LNCAP (cell line): ENCODE data around the gene ADAMTS4.

Source experiments
- TF ChIP-seq, protein P1 (sequence below): fragments of 450-650 bp; IDR thresholded peaks from 2 replicates; pipeline ENCODE4 v1.5.1; 2017; ENCODE audit warnings: mild to moderate bottlenecking

The ADAMTS4 gene

DNA sequence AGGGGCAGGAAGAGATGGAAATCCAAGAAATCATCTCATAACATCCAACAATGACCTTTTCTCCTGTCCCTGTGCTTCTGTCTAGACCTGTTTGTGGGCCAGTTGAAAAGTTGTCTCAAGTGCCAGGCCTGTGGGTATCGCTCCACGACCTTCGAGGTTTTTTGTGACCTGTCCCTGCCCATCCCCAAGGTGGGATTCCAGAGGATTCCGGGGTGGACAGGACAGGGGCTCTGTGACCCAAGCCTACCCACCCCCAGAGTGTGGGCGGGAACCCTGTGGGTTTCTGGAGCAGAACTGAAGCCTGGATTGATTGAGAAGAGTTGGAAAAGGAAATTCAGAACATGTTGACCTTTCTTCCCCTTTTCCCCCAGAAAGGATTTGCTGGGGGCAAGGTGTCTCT, 35.1 kb downstream of the ADAMTS4 start:
- TF ChIP-seq, protein P1, sequence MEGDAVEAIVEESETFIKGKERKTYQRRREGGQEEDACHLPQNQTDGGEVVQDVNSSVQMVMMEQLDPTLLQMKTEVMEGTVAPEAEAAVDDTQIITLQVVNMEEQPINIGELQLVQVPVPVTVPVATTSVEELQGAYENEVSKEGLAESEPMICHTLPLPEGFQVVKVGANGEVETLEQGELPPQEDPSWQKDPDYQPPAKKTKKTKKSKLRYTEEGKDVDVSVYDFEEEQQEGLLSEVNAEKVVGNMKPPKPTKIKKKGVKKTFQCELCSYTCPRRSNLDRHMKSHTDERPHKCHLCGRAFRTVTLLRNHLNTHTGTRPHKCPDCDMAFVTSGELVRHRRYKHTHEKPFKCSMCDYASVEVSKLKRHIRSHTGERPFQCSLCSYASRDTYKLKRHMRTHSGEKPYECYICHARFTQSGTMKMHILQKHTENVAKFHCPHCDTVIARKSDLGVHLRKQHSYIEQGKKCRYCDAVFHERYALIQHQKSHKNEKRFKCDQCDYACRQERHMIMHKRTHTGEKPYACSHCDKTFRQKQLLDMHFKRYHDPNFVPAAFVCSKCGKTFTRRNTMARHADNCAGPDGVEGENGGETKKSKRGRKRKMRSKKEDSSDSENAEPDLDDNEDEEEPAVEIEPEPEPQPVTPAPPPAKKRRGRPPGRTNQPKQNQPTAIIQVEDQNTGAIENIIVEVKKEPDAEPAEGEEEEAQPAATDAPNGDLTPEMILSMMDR = no peak

DNA sequence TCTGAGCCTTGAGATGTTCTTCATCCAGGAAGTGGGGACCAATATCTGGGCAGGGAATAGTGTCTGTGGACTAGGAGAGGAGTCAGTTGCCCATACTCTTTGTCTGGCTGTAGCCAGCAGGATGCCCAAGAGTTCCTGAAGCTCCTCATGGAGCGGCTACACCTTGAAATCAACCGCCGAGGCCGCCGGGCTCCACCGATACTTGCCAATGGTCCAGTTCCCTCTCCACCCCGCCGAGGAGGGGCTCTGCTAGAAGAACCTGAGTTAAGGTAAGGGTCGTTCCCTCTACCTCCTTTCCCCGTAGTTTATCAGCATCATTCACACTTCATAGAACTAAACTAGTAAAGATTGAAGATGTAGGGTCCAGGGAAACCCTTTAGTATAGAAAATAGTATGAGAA, 36.0 kb downstream of the ADAMTS4 start:
- TF ChIP-seq, protein P1 = no peak

DNA sequence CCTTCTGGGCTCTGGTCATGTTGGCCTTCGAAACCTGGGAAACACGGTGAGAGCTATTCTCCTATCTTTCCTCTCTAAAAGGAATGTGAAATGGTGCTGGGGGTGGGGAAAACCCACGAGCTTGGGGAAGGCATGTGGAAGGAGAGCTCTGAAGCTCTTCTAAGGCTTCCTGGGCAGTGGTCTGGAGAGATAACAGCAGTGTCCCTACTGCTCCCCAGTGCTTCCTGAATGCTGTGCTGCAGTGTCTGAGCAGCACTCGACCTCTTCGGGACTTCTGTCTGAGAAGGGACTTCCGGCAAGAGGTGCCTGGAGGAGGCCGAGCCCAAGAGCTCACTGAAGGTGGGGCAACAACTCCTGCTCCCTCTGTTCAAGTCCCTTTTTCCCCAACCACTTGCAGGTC, 36.8 kb downstream of the ADAMTS4 start:
- TF ChIP-seq, protein P1 = no peak

DNA sequence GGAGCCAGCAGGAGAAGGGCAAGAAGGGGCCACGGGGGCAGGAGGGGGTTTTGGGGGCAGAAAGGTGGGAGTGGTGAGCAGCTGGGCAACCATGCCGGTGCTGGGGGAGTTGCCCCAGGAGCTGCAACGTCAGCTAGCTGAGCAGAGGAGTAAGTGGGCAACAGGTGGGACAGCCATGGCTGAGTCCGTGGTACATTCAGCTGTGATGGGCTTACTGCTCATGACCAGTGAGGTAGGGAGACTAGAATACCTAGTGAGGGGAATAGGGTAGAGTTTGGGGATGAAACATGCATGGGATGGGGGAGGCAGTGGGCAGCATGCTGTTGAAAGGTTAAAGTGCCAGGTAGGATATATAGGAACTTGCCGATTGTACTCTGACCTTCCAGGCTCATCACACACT, 37.2 kb downstream of the ADAMTS4 start:
- TF ChIP-seq, protein P1 = no peak

DNA sequence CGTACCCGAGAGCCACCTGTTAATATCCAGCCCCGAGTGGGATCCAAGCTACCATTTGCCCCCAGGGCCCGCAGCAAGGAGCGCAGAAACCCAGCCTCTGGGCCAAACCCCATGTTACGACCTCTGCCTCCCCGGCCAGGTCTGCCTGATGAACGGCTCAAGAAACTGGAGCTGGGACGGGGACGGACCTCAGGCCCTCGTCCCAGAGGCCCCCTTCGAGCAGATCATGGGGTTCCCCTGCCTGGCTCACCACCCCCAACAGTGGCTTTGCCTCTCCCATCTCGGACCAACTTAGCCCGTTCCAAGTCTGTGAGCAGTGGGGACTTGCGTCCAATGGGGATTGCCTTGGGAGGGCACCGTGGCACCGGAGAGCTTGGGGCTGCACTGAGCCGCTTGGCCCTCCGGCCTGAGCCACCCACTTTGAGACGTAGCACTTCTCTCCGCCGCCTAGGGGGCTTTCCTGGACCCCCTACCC, 38.1 kb downstream of the ADAMTS4 start:
- TF ChIP-seq, protein P1 = no peak

DNA sequence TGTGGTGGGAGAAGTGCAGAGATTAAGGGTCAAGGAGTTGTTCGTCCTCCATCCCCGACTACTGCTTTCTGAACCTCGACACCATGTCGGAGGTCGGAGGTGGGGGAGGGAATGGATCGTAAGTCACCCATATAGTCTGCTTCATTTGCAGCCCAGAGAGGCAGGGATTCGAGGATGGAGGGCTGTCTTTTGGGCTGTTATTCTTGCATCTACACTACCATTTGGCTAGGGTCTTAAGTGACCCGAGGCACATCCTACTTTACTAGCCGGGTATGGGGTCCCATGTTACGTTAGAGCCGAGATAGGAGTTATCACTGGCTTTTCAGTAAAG, 39.0 kb downstream of the ADAMTS4 start:
- TF ChIP-seq, protein P1 = no peak

DNA sequence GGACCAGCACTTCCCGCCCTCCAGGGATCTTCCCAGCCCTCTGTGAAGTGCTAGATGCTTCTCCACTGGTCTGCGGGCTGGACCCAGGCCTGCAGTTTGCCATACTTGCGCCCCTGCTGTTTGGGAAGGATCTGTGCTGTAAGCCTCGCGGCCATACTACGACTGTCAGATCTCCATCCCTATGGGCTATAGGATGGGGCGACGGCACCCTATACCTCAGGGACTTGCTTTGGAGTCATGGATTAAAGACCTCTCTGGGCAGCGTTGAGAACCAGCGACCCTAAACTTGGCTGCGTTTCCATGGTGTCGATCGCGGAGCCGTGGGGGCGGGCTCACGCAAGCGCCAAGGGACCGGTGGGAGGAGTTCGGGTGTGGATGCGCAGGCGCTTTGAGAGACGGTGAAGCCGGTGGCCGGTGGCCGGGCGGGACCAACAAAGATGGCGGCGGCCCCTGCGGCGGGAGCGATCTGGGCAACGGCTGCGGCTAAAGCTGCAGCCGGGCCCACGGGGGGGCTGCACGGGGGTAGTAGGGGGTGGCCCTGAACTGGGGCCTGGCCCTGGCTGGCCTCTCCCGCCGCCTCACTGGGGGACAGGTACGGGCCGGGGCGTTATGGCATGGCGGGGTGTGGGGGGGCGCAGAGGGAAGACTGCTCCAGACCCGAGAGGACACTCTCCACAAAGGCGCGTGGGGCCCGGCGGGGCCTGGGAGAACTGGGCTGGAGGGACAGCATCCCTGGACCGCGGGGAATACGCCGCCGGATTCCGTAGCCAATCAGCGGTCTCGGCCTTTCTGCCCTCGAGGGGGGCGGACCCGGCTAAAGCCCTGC, 39.6 kb downstream of the ADAMTS4 start, which contains the start of gene USP21:
Gene USP21, plus strand, starts transcription at position 414 of the 826 bp plus-strand sequence. CDS start 1,141 bp downstream, outside the sequence.
- TF ChIP-seq, protein P1 = no peak; the same call in 1 of the 2 replicates
